RPMI7951 (cell line): ENCODE data around the gene ZNF486. TPM values are rescaled to one million over a fixed set of nuclear protein-coding genes. Genes with fewer than 3 reads are reported as not detected.
"Not testable (repeated sequence)": the region's sequence is repeated elsewhere in the genome, so short reads cannot be mapped to it uniquely, and the experiment has no call there.

ENCODE experiments used
- DNase-seq: peaks from one replicate; pipeline ENCODE4 v3.0.0-alpha.2; 2012; ENCODE audit warnings: low read depth
- total RNA-seq: library from RNA; depleted of rRNA; stranded (reverse); fragments of >200 nt; shearing (Covaris generic); gene quantifications from 2 replicates; pipeline ENCODE4 v1.2.3, GENCODE V29; 2014; rRNA removed

The ZNF486 gene
- 7.8 and 9.6 TPM in 2 replicates for total RNA-seq

- DNase-seq: peak; percentile 97
These were observed at the start of gene ZNF486 for GRCh38 chr19:20167020-20167644. Gene ZNF486 (plus strand): TSS chr19:20167214. CDS start chr19:20167331, 117 bp downstream.

DNA sequence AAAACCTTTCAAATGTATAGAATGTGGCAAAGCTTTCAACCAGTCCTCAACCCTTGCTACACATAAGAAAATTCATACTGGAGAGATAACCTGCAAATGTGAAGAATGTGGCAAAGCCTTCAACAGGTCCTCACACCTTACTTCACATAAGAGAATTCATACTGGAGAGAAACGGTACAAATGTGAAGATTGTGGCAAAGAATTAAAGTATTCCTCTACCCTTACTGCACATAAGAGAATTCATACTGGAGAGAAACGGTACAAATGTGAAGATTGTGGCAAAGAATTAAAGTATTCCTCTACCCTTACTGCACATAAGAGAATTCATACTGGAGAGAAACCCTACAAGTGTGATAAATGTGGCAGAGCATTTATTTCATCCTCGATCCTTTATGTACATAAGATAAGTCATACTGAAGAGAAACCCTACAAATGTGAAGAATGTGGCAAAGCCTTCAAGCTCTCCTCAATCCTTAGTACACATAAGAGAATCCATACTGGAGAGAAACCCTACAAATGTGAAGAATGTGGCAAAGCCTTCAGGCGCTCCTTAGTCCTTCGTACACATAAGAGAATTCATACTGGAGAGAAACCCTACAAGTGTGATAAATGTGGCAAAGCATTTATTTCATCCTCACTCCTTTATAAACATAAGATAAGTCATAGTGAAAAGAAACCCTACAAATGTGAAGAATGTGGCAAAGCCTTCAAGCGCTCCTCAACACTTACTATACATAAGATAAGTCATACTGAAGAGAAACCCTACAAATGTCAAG lies 48.8 kb upstream of the ZNF486 start:
- DNase-seq: not testable (repeated sequence)

- DNase-seq: no peak
These were observed 42.1 kb upstream of the ZNF486 start for GRCh38 chr19:20124879-20125278.

DNA sequence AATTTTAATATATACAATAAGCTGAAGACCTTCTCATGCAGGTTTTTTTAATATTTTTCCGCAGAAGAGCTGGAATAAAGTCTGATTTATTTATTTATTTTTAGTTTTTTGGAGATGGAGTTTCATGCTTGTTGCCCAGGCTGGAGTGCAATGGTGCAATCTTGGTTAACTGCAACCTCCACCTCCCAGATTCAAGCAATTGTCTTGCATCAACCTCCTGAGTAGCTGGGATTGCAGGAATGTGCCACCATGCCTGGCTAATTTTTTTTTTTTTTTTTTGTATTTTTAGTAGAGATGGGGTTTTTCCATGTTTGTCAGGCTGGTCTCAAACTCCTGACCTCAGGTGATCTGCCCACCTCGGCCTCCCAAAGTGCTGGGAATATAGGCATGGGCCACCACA lies 34.1 kb upstream of the ZNF486 start:
- not testable (repeated sequence) for DNase-seq

- DNase-seq: not testable (repeated sequence)
These were observed 29.3 kb upstream of the ZNF486 start for GRCh38 chr19:20137714-20138113.

GRCh38 chr19:20151617-20152145 lies 15.3 kb upstream of the ZNF486 start:
- no peak for DNase-seq

DNA sequence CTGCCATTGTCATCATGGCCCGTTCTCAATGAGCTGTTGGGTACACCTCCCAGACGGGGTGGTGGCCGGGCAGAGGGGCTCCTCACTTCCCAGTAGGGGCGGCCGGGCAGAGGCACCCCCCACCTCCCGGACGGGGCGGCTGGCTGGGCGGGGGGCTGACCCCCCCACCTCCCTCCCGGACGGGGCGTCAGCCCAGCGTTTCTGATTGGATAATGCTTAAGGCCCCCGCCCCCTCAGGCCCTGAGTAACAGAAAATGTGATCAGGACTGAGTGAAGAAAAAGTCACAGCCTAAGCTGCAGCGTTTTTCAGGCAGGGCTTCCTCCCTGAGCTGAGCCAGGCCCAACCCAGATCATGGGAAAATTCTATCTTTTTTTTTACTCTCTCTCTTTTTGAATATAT lies 14.5 kb upstream of the ZNF486 start:
- DNase-seq: not testable (repeated sequence)

- no peak for DNase-seq
These were observed 13.7 kb upstream of the ZNF486 start for GRCh38 chr19:20153281-20153680.

GRCh38 chr19:20154636-20155035 lies 12.4 kb upstream of the ZNF486 start:
- DNase-seq: peak; percentile 10

DNA sequence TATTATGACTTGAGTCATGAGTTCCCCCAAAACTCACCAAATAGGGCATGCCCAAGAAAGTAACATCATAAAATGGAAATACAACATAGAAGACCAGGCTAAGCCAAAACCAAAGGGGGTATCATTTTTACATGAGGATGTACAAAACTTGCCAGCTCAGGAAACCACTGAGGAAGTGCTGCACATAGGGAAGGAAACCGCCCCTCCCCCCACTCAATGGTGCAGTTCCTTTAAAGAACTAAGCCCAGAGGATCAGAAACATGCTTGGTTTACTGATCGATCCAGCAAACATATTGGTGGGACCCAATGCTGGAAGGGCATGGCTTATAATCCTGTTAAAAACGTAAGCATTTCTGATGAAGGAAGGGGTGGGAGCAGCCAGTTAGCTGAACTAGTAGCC lies 4.2 kb upstream of the ZNF486 start:
- DNase-seq: no peak

GRCh38 chr19:20164456-20164855 lies 2.6 kb upstream of the ZNF486 start:
- no peak for DNase-seq

DNA sequence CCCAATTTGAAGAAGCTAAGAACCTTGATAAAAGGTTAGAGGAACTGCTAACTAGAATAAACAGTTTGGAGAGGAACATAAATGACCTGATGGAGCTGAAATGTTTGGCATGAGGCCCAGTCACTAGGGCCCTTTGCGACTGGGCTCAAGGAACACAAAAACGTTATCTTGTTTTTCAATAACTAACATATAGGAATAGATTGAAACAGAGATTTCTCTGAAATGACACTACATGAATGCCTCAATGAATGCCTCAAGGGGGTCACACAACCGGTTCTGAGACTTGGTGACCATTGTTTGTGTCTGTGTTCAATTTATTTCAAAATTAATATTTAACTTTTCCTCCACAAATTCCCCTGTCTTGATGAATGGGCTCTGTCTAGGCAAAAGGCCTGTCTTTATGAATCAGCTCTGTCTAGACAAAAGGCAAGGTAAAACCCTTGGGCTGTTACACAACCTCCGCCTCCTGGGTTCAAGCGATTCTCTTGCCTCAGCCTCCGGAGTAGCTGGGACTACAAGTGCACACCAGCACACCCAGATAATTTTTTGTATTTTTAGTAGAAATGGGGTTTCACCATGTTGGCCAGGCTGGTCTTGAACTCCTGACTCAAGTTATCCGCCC lies 932 bp upstream of the ZNF486 start:
- DNase-seq: no peak

DNA sequence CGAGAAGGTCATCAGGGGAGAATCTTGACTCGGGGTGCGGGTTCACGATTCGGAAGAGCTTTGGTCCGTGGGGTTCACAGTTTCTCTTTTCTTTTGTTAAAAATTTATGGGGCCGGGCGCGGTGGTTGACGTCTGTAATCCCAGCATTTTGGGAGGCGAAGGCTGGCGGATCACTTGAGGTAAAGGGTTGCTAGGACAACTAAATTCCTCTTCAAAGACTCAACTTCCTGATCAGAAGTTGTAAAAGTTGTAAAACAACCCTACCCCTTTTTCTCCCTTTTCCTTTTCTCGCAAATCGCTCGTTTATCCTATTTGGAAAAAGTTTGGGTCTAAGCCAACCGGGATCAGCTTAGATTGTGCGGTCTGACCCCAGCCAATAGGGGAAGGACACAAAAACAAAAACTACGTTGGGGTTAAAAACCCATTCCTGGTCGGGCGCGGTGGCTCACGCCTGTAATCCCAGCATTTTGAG lies 673 bp downstream of the ZNF486 start:
- DNase-seq: peak; percentile 51

GRCh38 chr19:20171285-20171684 lies 4.3 kb downstream of the ZNF486 start:
- no peak for DNase-seq

- not testable (repeated sequence) for DNase-seq
These were observed 8.8 kb downstream of the ZNF486 start for GRCh38 chr19:20175848-20176247.

- DNase-seq: not testable (repeated sequence)
These were observed 12.9 kb downstream of the ZNF486 start for GRCh38 chr19:20179956-20180355.

- DNase-seq: no peak
These were observed 15.3 kb downstream of the ZNF486 start for GRCh38 chr19:20182222-20182785.

- DNase-seq: no peak
These were observed 19.2 kb downstream of the ZNF486 start for GRCh38 chr19:20186174-20186573.

DNA sequence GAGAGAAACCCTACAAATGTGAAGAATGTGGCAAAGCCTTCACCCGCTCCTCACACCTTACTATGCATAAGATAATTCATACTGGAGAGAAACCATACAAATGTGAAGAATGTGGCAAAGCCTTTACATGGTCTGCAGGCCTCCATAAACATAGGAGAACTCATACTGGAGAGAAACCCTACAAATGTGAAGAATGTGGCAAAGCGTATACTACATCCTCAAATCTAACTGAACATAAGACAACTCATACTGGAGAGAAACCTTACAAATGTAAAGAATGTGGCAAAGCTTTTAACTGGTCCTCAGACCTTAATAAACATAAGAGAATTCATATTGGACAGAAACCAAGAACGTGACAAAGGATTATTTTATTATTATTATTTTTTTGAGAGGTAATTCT lies 30.7 kb downstream of the ZNF486 start:
- no peak for DNase-seq

DNA sequence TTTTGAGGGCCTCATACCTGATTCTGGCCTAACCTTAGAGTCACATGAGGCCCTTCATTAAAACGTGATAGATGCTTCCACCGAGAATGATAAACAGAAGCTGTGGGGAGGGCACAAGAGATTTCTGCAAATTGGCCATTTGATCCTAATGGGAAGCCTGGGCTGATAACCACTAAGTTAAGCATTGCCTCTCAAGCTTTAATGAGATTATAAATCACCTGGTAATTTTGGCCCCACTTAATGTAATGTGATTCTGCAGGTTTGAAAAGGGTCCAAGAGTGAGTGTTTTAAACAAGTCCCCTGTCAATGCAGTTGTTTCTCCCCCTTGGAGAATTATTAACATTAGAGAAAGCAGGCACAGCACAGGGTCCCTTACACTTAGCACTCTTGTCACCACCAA lies 42.0 kb downstream of the ZNF486 start:
- DNase-seq: no peak

DNA sequence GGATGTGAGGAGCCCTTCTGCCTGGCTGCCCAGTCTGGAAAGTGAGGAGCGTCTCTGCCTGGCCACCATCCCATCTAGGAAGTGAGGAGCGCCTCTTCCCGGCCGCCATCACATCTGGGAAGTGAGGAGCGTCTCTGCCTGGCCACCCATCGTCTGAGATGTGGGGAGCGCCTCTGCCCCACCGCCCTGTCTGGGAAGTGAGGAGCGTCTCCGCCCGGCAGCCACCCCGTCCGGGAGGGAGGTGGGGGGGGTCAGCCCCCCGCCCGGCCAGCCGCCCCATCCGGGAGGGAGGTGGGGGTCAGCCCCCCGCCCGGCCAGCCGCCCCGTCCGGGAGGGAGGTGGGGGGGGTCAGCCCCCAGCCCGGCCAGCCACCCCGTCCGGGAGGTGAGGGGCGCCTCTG lies 47.4 kb downstream of the ZNF486 start:
- DNase-seq: not testable (repeated sequence)

- DNase-seq: not testable (repeated sequence)
These were observed 54.6 kb downstream of the ZNF486 start for GRCh38 chr19:20221605-20222004.
